Lung microvascular endothelial cell (primary cell): ENCODE data around the gene LLGL2. TPM values are rescaled to one million over a fixed set of nuclear protein-coding genes. Genes with fewer than 3 reads are reported as not detected.

Experiments used
- DNase-seq, 2 donors: peaks; one replicate each; pipeline versions ENCODE4 v3.0.0 to v3.0.0-alpha.2; 2010; ENCODE audit warnings: low read depth in 2 of 2
- total RNA-seq: library from RNA; depleted of rRNA; stranded (reverse); fragments of >200 nt; gene quantifications from 2 replicates; pipeline ENCODE4 v1.2.1, GENCODE V29; 2014

Gene LLGL2
- total RNA-seq, 1 donor from 2014 or later = 14.7 TPM

DNA sequence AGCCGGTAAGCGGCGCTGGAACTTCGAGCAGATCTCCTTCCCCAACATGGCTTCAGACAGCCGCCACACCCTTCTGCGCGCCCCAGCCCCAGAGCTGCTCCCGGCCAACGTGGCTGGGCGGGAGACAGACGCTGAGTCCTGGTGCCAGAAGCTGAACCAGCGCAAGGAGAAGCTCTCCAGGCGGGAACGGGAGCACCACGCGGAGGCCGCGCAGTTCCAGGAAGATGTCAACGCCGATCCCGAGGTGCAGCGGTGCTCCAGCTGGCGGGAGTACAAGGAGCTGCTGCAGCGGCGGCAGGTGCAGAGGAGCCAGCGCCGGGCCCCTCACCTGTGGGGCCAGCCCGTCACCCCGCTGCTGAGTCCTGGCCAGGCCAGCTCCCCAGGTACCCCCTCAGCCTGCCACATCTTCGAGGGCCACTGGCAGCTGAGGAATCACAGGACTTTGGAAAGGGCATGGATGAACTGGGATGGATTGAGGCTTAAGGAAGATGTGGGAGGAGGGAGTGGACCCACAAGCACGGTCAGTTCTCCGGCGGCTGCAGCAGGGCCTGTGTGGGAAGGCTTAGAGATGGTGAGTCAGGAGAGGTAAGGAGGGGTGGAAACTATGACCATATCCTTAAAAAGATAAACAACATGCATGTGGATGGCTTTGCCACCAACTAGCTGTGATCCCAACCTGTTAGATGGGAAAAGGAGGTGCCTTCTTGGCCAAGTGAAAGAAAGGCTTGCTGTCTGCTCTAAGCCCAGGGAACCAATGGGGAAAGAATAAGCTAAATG, 3.4 kb upstream of the LLGL2 start:
- DNase-seq = no peak

DNA sequence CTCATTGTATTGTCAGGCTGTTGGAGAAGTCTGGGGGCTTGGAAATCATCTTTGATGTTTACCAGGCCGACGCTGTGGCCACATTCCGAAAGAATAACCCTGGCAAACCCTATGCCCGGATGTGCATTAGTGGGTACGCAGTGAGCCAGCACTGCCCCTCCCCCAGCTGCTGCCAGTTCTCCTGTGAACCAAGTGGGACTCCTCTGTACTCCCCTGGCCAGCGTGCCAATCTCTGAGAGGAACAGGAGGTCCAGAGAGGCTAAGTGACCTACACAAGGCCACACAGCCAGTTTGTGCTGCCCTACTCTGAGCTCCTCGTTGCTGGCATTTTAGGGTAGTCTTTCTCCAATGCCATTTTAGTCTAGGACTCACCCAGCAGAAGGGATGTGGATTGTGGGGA, 1.9 kb upstream of the LLGL2 start:
- no peak for DNase-seq

DNA sequence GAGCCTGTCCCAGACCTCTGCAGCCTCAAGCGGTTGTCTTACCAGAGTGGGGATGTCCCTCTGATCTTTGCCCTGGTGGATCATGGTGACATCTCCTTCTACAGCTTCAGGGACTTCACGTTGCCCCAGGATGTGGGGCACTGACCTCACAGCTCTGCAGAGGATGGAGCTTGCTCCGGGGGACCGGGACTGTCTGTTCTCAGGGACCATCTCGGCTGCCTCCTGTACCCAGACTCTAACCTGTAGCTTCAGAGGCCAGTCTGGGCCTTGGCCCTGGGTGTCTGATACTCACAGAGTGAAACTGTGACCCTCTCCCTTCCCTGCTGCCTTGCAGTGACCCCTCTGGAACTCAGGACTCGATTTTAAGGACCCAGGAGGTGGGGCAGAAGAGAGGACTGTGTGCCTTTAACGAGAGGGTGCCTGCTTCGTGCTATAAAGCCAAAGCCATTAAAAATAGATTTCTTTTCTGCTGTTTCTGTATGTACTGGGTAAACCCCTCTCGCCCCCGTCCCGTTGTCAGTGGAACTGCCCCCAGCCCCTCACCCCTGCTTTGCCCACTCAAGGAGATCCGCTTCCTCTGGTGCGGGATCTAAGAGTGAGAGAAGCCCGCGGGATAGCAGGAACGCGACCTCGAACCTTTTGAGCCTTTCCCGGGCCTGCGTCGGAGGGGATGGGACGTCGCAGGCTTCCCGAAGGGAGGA, 1.1 kb upstream of the LLGL2 start:
- no peak for DNase-seq

- no peak for DNase-seq
Measured at GRCh38 chr17:75525806-75526554, 483 bp downstream of the LLGL2 start.

DNA sequence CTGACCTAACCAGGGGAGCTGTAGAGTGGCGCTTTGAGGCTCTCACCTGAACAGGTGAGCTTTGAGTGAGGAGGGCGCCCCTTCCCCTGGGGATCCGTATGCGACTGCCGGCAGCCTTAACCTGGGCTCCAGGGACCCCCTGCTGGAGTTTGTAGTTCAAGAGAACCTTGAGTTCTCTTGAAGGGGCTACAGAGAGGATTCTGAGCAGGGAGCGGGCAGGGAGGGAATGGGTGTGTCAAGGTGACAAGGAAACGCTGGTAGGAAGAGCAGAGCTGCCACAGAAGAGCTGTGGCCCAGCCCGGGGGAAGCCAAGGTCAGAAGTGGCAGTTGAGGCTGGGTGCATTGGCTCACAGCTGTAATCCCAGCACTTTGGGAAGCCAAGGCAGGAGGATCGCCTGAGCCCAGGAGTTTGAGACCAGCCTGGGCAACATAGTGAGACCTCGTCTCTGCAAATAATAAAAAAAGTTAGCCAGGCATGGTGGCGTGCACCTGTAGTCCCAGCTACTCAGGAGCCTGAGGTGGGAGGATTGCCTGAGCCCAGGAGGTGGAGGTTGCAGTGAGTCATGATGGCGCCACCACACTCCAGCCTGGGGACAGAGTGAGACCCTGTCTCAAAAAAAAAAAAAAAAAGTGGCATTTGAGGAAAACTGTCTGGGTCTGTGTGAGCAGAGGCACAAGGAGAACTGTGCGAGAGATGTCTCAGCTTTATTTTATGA, 1.2 kb downstream of the LLGL2 start:
- DNase-seq = no peak

- DNase-seq = no peak
Measured at GRCh38 chr17:75530837-75531720, 5.6 kb downstream of the LLGL2 start.

DNA sequence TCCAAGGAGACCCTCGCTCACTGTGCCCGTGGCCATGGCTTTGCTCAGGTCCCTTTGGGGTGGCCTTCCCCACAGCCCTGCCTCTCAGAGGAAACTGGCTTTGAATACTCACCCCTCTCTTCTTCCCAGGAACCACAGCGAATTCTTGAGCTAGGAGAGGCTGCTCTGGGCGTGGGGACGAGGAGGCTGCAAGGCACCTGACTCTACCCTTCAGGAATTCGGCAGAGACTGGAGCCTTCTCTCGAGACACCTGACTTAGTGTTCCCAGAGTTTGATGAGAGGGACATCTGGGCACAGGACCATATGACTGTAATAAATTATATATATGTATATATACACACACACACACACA, 6.2 kb downstream of the LLGL2 start:
- no peak for DNase-seq

GRCh38 chr17:75535119-75535537, 9.6 kb downstream of the LLGL2 start:
- DNase-seq = no peak

DNA sequence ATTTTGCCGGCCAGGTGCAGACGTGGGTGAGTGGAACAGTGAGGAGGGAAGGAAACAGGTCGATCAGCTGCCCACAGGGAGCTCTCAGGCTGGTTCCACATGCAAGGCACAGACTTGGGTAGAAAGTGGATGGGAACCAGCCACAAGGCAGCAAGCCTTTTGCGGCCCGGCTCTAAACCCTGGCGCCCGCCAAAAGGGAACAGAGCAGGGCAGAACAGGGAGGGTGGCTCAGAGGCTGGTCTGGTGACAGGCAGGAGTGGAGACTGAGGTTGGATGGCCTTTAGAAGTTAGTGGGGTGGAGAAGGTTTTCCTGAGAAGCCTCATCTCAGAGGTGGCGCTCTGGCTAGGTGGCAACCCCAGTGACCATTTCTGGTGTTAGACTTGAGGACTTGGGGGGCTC, 10.4 kb downstream of the LLGL2 start:
- DNase-seq = no peak

DNA sequence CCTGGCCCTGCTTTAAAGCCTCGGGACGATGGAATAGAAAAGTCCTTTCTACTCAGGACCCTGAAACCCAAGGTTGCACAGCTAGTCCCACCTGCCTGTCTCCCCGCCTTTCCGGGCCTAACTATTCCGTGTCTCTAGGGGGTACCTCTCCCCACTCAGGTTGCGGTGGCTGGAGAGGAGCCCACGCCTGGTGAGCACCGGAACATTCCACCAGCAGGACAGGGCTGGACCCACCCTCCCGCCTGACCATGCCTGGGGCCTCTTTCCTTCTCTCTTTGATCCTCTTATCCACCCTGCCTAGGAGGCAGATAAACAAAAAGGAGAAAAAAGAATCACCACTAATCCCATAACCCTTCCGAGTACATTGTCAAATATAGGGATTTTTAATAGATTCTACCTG, 10.9 kb downstream of the LLGL2 start:
- no peak for DNase-seq

DNA sequence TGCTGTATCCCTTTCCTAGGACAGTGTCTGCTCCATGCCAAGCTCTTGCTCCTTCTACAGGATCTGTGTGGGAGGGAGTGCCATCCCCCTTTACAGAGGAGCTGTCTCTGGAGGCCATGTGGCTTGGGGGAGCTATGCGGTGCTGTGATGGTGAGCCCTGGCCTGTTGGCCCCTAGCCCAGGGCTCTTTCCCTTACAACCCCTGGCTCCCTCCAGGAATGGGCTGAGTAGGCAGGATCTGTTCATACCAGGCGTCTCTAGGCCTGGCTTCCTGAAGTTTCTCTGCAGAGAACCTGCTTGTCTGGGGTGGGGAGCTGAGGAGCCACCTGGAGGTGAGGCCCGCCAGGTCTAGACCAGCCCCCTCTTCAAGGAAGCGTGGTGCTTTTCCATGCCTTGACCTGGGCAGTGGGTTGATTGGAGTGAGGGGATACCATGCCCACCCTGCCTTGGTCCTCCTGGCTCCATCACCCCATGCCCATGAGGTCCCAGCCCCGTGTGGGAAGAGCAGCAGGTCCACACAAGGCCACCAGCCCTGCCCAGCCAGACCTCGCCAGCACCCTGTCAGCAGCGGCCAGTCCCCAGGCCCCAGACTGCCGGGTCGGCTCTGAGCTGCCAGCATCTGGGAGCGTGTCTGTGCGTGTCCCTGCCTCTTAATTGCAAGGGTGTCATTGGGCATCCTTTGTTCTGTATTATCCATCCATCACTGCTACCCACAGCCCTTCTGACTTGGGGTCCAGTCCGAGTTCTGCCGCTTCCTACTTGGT, 14.7 kb downstream of the LLGL2 start:
- DNase-seq = no peak

- DNase-seq = no peak
Measured at GRCh38 chr17:75540923-75541503, 15.5 kb downstream of the LLGL2 start.

- no peak for DNase-seq
Measured at GRCh38 chr17:75542229-75542628, 16.7 kb downstream of the LLGL2 start.

GRCh38 chr17:75542728-75543336, 17.3 kb downstream of the LLGL2 start:
- DNase-seq = no peak

- DNase-seq = no peak
Measured at GRCh38 chr17:75544250-75544649, 18.8 kb downstream of the LLGL2 start.

DNA sequence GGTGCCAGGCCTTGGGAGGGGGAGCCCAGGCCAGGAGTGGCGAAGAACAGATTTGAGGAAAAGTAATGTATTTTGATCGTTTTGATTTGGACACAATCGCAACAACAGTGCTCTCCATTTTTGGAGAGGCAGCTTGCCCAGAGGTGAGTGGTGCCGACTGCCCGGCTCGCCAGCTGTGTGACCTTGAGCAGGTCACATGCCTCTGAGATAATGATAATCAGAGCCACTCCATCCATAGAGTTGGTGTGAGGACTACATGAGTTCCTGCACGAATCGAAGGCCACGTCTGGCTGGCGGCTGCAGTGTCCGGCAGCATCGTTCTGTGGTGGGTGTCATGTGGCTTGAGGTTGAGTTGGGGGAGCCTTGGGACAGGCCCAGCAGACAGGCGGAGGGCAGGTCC, 20.7 kb downstream of the LLGL2 start:
- no peak for DNase-seq

GRCh38 chr17:75547091-75547490, 21.6 kb downstream of the LLGL2 start:
- no peak for DNase-seq

- DNase-seq = no peak
Measured at GRCh38 chr17:75548813-75549212, 23.3 kb downstream of the LLGL2 start.
